ENCODE measurements around the gene GALP. TPM values are rescaled to one million over a fixed set of nuclear protein-coding genes. Genes with fewer than 3 reads are reported as not detected.
"Not testable (repeated sequence)": the region's sequence is repeated elsewhere in the genome, so short reads cannot be mapped to it uniquely, and the experiment has no call there.

GALP gene
- total RNA-seq, 1 donor from 2014 or later, result not detected

- DNase-seq (ENCODE audit: missing footprints) (no peak), ATAC-seq (no peak)
- intact Hi-C loops (cut with DNase I), result loop anchor here (2.0 kb wide), 1 partner anchor 89 kb away; no protein-coding TSS in a partner anchor
Observed at GRCh38 chr19:56170261-56170660, 5.5 kb upstream of the GALP start.

- intact Hi-C loops (cut with DNase I), result no loop called here
- no peak for ATAC-seq
- no peak for DNase-seq (ENCODE audit: missing footprints)
Observed at GRCh38 chr19:56174086-56174485, 1.7 kb upstream of the GALP start.

DNA sequence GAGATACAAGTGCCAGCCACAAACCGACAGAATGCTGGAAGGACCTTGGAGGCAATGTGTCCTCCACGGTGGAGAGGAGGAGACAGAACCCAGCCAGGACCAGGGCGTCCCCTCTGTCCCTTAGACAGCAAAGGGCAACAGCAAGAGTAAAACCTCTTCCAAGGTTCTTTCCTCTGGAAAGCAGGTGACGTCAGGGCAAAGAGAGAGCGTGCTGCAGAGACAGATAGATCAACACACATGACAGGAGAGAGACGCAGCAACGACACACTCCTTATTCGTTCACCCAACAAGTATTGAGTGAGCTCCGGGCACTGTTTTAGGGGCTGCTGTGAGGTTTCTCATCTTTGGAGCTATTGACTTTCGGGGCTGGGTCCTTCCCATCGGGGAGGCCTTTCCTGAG is 1.3 kb upstream of the GALP start:
- no peak for DNase-seq (ENCODE audit: missing footprints)
- ATAC-seq, result no peak
- intact Hi-C loops (cut with DNase I), result no loop called here

DNA sequence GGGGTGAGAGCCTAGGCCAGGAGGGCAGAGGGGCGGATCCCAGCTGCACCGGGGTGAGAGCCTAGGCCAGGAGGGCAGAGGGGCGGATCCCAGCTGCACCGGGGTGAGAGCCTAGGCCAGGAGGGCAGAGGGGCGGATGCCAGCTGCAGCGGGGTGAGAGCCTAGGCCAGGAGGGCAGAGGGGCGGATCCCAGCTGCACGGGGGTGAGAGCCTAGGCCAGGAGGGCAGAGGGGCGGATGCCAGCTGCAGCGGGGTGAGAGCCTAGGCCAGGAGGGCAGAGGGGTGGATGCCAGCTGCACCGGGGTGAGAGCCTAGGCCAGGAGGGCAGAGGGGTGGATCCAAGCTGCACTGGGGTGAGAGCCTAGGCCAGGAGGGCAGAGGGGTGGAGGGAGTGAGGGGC is 502 bp downstream of the GALP start:
- DNase-seq (ENCODE audit: missing footprints); ATAC-seq; intact Hi-C loops (cut with DNase I): not testable (repeated sequence)

GRCh38 chr19:56176881-56177280 is 1.1 kb downstream of the GALP start:
- intact Hi-C loops (cut with DNase I), result no loop called here
- DNase-seq (ENCODE audit: missing footprints), result no peak

DNA sequence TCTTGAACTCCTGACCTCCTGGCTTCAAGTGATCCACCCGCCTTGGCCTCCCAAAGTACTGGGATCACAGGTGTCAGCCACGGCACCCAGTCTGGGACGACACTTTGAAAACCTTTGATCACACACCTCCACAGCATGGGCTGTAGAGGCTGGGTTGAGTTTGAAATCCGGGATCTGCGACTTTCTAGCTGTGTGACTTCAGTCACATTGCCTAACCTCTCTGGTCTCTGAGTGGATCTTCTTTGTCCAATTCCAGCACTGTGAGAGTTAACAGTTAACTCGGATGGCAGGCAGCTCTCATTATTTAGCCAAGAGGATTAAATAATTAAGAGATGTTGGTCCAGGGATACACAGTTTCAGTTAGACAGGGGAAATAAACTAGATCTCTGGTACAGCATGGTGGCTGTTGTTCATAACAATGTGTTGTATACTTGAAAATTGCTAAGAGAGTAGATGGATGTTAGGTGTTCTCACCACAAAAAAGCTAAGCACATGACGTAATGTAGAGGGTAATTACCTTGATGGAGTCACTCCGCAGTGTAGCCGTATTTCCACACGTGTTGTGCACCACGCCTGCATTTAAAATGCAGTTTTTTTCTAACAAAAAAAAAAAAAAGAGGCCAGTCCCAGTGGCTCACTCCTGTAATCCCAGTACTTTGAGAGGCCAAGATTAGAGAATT is 1.9 kb downstream of the GALP start:
- DNase-seq (ENCODE audit: missing footprints), result no peak
- no peak for ATAC-seq
- intact Hi-C loops (cut with DNase I), result no loop called here

More at GRCh38 chr19:56176881-56177280, 1.1 kb downstream of the GALP start:
- ATAC-seq, result no peak

GRCh38 chr19:56189785-56190184 is 14.0 kb downstream of the GALP start:
- no peak for ATAC-seq
- DNase-seq (ENCODE audit: missing footprints), result no peak
- intact Hi-C loops (cut with DNase I), result no loop called here

GRCh38 chr19:56191115-56191514 is 15.3 kb downstream of the GALP start:
- DNase-seq (ENCODE audit: missing footprints) (no peak), ATAC-seq (no peak)
- intact Hi-C loops (cut with DNase I), result no loop called here

GRCh38 chr19:56191711-56192110 is 15.9 kb downstream of the GALP start:
- intact Hi-C loops (cut with DNase I), result no loop called here
- ATAC-seq (no peak), DNase-seq (ENCODE audit: missing footprints) (no peak)

DNA sequence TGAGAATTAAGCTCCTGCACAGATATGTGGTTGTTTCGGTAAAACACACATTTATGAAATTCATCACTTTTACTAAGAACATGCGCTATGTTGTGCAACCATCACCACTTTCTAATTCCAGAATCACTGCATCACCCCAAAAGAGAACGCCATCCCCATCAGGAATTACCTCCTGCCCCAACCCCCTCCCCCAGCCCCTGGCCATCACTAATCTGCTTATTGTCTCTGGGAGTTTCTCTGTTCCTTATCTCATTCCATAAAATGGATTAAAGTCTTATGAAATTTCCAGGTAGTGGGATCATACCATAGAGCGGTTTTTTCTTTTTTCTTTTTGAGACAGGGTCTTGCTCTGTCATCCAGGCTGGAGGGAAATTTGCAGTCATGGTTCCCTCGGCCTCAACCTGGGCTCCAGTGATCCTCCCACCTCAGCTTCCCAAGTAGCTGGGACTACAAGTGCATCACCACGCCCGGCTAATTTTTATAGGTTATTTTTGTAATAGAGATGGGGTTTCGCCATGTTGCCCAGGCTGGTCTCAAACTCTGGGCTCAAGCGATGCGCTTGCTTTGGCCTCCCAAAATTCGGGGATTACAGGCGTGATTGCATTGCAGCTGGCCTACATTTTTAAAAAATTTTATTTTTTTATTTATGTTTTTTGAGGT is 18.3 kb downstream of the GALP start:
- intact Hi-C loops (cut with DNase I), result no loop called here
- ATAC-seq, result no peak
- DNase-seq (ENCODE audit: missing footprints), result no peak

GRCh38 chr19:56197646-56198045 is 21.8 kb downstream of the GALP start, which contains the start of gene ZSCAN5B:
ZSCAN5B (minus strand) TSS chr19:56197783; CDS start chr19:56193052, 4,731 bp downstream.
- DNase-seq (ENCODE audit: missing footprints); ATAC-seq; intact Hi-C loops (cut with DNase I): not testable (repeated sequence)

GRCh38 chr19:56199687-56200086 is 23.9 kb downstream of the GALP start:
- DNase-seq (ENCODE audit: missing footprints) (no peak), ATAC-seq (no peak)
- intact Hi-C loops (cut with DNase I), result no loop called here

GRCh38 chr19:56201973-56202372 is 26.2 kb downstream of the GALP start, which contains the start of gene ZSCAN5C:
ZSCAN5C (plus strand) TSS chr19:56202273; CDS start chr19:56205914, 3,641 bp downstream.
- ATAC-seq (no peak), DNase-seq (ENCODE audit: missing footprints) (no peak)
- intact Hi-C loops (cut with DNase I), result no loop called here

- ATAC-seq; DNase-seq (ENCODE audit: missing footprints); intact Hi-C loops (cut with DNase I): not testable (repeated sequence)
Observed at GRCh38 chr19:56207581-56207980, 31.8 kb downstream of the GALP start.

DNA sequence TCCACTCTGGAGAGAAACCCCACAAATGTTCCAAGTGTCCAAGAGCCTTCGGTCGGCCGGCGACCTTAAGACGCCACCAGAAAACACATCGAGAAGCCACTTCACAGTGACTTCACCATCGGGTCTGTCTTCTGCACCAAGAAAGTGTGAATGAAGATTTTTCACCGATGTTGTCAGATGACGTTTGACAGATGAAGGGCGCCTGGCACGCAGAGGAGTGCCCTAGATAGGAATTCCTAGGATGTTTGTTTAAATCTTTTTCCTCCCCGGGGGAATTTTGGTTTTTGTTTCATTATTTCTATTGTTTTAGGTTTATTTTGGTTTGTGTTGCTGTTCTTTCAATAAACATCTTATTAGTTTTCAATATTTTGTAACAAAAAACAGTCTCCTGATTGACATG is 33.3 kb downstream of the GALP start:
- ATAC-seq (no peak), DNase-seq (ENCODE audit: missing footprints) (no peak)
- intact Hi-C loops (cut with DNase I), result no loop called here

DNA sequence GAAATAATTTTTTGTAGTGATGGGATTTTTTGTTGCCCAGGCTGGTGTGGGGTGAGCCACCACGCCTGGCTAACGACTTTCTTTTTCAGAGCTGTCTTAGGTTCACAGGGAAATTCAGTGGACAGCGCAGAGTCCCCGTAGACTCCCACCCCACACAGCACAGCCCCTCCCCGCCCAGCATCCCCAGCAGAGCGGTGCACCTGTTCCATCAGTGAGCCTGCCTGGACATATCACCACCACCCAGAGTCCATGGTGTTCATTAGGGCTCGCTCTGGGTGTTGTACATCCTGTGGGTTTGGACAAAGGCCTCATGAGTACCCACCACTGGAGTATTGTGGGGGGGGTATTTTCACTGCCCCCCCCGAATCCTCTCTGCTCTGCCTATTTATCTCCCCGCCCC is 34.2 kb downstream of the GALP start:
- ATAC-seq; intact Hi-C loops (cut with DNase I); DNase-seq (ENCODE audit: missing footprints): not testable (repeated sequence)

- no peak for DNase-seq (ENCODE audit: missing footprints)
- intact Hi-C loops (cut with DNase I), result no loop called here
Observed at GRCh38 chr19:56211718-56212117, 35.9 kb downstream of the GALP start.

DNA sequence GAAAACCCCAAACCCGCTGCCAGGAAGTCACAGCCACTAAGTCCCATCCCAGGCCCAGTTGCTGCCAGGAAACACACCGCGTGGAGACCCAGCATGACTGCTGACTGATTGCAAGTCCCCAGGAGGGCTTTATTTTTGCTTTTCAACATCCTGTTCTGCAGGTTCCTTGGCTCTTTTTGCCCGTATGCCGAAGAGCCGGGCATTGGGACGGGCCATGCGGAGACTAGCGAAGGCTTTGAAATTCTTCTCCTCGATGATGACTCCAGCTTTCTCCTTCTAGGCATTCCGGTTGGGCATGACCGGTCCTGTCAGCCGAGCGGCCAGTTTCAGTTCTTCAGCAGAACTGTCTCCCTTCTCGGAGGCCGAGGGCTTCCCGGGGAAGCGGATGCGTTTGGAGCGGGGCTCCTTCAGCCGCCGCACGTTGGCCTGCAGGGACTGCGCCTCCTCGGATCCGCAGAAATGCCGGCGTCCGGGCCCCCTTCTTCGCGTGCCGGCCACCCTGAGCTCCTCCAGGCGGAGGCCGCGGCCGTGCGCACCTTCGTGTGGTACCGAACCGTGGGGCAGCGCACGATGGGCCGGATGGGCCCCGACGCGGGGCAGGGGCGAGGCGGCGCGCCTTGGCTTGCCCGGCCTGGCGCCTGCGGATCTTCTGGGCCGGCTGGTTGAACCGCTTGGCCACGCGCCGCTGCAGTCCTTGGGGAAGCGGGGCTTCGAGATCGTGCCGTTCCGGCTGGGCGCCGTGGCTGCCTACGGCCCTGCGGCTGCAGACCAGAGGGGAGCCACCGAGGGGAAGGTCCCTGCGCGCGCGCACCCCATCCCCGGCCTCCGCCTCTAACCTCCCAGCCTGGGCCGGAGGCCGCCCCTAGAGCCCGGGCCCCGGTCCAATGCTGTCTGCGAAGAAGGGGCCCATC is 41.5 kb downstream of the GALP start:
- no peak for DNase-seq (ENCODE audit: missing footprints)
- intact Hi-C loops (cut with DNase I), result no loop called here
- ATAC-seq, result no peak

More at GRCh38 chr19:56211718-56212117, 35.9 kb downstream of the GALP start:
- no peak for ATAC-seq

- intact Hi-C loops (cut with DNase I), result no loop called here
Observed at GRCh38 chr19:56218961-56219360, 43.2 kb downstream of the GALP start.

More at GRCh38 chr19:56218961-56219360, 43.2 kb downstream of the GALP start:
- no peak for DNase-seq (ENCODE audit: missing footprints)
- ATAC-seq, result no peak

Measured in Right ventricle myocardium inferior (tissue), 1 donor.